ENCODE results near the gene IQSEC1.

Gene IQSEC1

DNA sequence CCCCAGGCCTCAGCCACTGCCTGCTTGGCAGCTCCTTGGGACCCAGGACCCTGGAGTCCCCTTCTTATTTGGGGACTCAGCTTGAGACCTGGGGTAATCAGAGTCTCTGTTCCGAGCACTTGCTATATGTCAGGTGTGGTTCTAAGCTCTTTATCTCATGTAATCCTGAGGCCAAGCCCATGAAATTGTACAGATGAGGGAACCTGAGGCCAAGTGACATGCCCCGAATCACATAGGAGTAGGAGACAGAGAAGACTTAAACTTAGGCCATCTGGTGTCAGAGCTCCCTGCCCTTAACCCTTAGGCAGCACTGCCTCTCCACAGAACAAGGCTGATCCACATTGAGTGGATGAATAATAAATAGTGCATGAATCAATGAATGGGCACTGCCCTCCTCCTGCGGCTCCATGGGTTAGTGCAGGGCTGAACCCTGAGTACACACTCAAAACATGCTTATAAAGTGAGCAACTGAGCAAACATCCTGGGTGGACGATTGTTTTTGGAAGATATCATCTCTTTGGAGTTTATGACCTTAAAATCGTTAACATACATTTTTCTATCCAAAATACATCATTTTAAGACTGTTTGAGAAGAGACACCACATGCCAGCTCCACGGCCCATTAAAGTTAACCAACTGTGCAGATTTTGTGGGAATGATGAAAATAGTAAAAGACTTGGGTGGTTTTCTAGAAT is 33.2 kb upstream of the IQSEC1 start:
- POLR2A ChIA-PET, result no interaction called here
- CTCF ChIA-PET, result interaction anchor here (0.7 to 2.6 kb wide), 2 partner anchors 12 to 14 kb away, joined by 3 to 11 read pairs; no protein-coding TSS in a partner anchor

GRCh38 chr3:13105896-13106250 is 32.6 kb upstream of the IQSEC1 start:
- no peaks in the 10 kb centered on the region for H3K9me3 ChIP-seq (ENCODE audit: control extremely low read depth in 1 of 5, control insufficient read depth in 4 of 5, insufficient read depth in 2 of 5, low read depth in 1 of 5, low read length in 4 of 5)
- ChIA-PET CTCF (interaction anchor here (2.6 kb wide), 1 partner anchor 13 kb away, joined by 11 read pairs; no protein-coding TSS in a partner anchor), POLR2A (no interaction called here)
- no peaks in the 10 kb centered on the region for H3K36me3 ChIP-seq (ENCODE audit: control insufficient read depth in 4 of 4, insufficient read depth in 4 of 4, low read length in 3 of 4)
- H3K4me1 ChIP-seq (ENCODE audit: control extremely low read depth in 1 of 4, control insufficient read depth in 4 of 4, insufficient read depth in 4 of 4, low read length in 3 of 4), result peaks cover 0 to 8% (median 6%) of the 10 kb centered on the region in 4 experiments
- no peak overlapping the region for H3K27ac ChIP-seq (ENCODE audit: insufficient read depth in 1 of 2, low read depth in 1 of 2, low read length in 2 of 2, poor library complexity in 1 of 2, severe bottlenecking in 2 of 2)
- 100% methylated on average over 5 of the region's 5 CpGs for WGBS (ENCODE audit: insufficient coverage)
- DNase-seq, result no peak
- H3K27me3 ChIP-seq (replicated peaks in 2 of 5; ENCODE audit: control insufficient read depth in 4 of 5, insufficient read depth in 5 of 5, low read length in 4 of 5), result no peaks in the 10 kb centered on the region
- no peak overlapping the region for H3K4me3 ChIP-seq (ENCODE audit: control insufficient read depth in 1 of 7, extremely low read depth in 1 of 7, insufficient read depth in 4 of 7, low read depth in 2 of 7, low read length in 6 of 7)

More for the DNA sequence above, 33.2 kb upstream of the IQSEC1 start:
- 95% methylated on average over 4 of the region's 6 CpGs for WGBS (ENCODE audit: insufficient coverage)
- Histone ChIP-seq H3K4me3 (ENCODE audit: control insufficient read depth in 1 of 7, extremely low read depth in 1 of 7, insufficient read depth in 4 of 7, low read depth in 2 of 7, low read length in 6 of 7) (no peak overlapping the region), H3K36me3 (ENCODE audit: control insufficient read depth in 4 of 4, insufficient read depth in 4 of 4, low read length in 3 of 4) (no peaks in the 10 kb centered on the region), H3K4me1 (ENCODE audit: control extremely low read depth in 1 of 4, control insufficient read depth in 4 of 4, insufficient read depth in 4 of 4, low read length in 3 of 4) (peaks cover 0 to 14% (median 11%) of the 10 kb centered on the region in 4 experiments), H3K27ac (ENCODE audit: insufficient read depth in 1 of 2, low read depth in 1 of 2, low read length in 2 of 2, poor library complexity in 1 of 2, severe bottlenecking in 2 of 2) (no peak overlapping the region), H3K9me3 (ENCODE audit: control extremely low read depth in 1 of 5, control insufficient read depth in 4 of 5, insufficient read depth in 2 of 5, low read depth in 1 of 5, low read length in 4 of 5) (no peaks in the 10 kb centered on the region), H3K27me3 (replicated peaks in 2 of 5; ENCODE audit: control insufficient read depth in 4 of 5, insufficient read depth in 5 of 5, low read length in 4 of 5) (peaks cover 0 to 2% (median 0%) of the 10 kb centered on the region in 5 experiments)
- no peak for DNase-seq

DNA sequence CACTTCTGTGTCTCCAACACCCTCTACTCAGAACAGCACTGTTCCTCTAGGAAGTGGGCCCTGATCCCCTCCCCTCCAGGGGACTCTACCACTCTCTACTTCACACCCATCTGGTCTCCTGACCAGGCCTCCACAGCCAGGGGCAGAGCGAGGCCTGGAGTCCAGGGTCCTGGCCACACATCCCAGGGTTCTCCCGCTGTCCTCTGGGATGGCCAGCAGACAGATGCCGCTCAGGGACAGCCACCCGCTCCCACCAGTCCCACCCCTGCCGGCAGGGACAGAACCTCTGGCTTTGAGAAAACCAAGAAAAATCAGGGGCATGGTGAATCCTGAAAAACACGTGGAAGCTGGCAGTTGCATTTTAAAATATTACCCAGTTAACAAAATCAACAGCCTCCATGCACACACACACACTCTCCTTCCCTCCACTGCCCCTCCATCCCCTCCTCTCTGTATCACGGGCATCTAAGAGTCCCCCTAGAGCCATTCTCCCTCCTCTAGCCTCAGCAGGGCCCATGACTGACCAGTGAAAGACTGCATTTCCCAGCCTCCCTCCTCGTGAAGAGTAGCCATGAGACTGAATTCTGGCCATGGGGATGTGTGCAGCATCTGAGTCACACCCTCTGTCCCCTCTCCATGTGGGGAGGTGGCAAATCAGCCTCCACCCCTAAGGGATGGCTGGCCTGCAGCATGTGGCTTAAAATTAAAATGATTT is 32.1 kb upstream of the IQSEC1 start:
- 98% methylated on average over 7 of the region's 8 CpGs for WGBS (ENCODE audit: insufficient coverage)
- Histone ChIP-seq H3K27me3 (replicated peaks in 2 of 5; ENCODE audit: control insufficient read depth in 4 of 5, insufficient read depth in 5 of 5, low read length in 4 of 5) (no peaks in the 10 kb centered on the region), H3K4me1 (ENCODE audit: control extremely low read depth in 1 of 4, control insufficient read depth in 4 of 4, insufficient read depth in 4 of 4, low read length in 3 of 4) (peaks cover 0 to 3% (median under 1%) of the 10 kb centered on the region in 4 experiments), H3K9me3 (ENCODE audit: control extremely low read depth in 1 of 5, control insufficient read depth in 4 of 5, insufficient read depth in 2 of 5, low read depth in 1 of 5, low read length in 4 of 5) (no peaks in the 10 kb centered on the region), H3K27ac (ENCODE audit: insufficient read depth in 1 of 2, low read depth in 1 of 2, low read length in 2 of 2, poor library complexity in 1 of 2, severe bottlenecking in 2 of 2) (no peak overlapping the region), H3K4me3 (ENCODE audit: control insufficient read depth in 1 of 7, extremely low read depth in 1 of 7, insufficient read depth in 4 of 7, low read depth in 2 of 7, low read length in 6 of 7) (no peak overlapping the region), H3K36me3 (ENCODE audit: control insufficient read depth in 4 of 4, insufficient read depth in 4 of 4, low read length in 3 of 4) (no peaks in the 10 kb centered on the region)
- POLR2A ChIA-PET, result no interaction called here
- DNase-seq, result no peak
- CTCF ChIA-PET, result interaction anchor here (1.5 to 2.6 kb wide), 2 partner anchors 13 to 348 kb away, joined by 3 to 11 read pairs; no protein-coding TSS in a partner anchor

DNA sequence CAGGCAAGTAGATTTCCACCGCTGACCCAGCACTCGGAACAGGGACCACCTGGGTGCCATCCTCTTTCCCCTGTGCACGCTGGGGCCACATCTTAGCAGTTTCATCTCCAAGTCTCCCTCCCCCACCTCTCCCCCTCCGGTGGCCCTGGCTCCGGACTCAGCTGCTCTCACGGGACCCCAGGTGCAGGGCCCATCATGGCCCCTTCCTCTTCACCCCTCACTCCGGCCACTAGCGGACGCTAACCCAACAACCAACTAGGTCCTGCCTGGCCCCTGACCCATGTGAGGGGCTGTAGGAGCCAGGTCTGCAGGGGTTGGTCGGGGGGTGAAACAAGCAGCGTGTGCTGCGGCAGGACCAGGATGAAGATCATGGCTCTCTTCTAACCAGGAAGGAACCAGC is 31.3 kb upstream of the IQSEC1 start:
- Histone ChIP-seq H3K36me3 (ENCODE audit: control insufficient read depth in 4 of 4, insufficient read depth in 4 of 4, low read length in 3 of 4) (no peaks in the 10 kb centered on the region), H3K9me3 (ENCODE audit: control extremely low read depth in 1 of 5, control insufficient read depth in 4 of 5, insufficient read depth in 2 of 5, low read depth in 1 of 5, low read length in 4 of 5) (no peaks in the 10 kb centered on the region), H3K27ac (ENCODE audit: insufficient read depth in 1 of 2, low read depth in 1 of 2, low read length in 2 of 2, poor library complexity in 1 of 2, severe bottlenecking in 2 of 2) (no peak overlapping the region), H3K4me1 (ENCODE audit: control extremely low read depth in 1 of 4, control insufficient read depth in 4 of 4, insufficient read depth in 4 of 4, low read length in 3 of 4) (no peaks in the 10 kb centered on the region), H3K27me3 (replicated peaks in 2 of 5; ENCODE audit: control insufficient read depth in 4 of 5, insufficient read depth in 5 of 5, low read length in 4 of 5) (no peaks in the 10 kb centered on the region), H3K4me3 (ENCODE audit: control insufficient read depth in 1 of 7, extremely low read depth in 1 of 7, insufficient read depth in 4 of 7, low read depth in 2 of 7, low read length in 6 of 7) (no peak overlapping the region)
- no peak for DNase-seq
- CTCF ChIA-PET, result interaction anchor here (1.5 kb wide), 1 partner anchor 348 kb away, joined by 3 read pairs; no protein-coding TSS in a partner anchor
- WGBS (ENCODE audit: insufficient coverage), result 95% methylated on average over 8 of the region's 12 CpGs
- POLR2A ChIA-PET, result no interaction called here

GRCh38 chr3:13103416-13104058 is 30.3 kb upstream of the IQSEC1 start:
- no peaks in the 10 kb centered on the region for H3K36me3 ChIP-seq (ENCODE audit: control insufficient read depth in 4 of 4, insufficient read depth in 4 of 4, low read length in 3 of 4)
- no peak overlapping the region for H3K27ac ChIP-seq (ENCODE audit: insufficient read depth in 1 of 2, low read depth in 1 of 2, low read length in 2 of 2, poor library complexity in 1 of 2, severe bottlenecking in 2 of 2)
- H3K4me3 ChIP-seq (ENCODE audit: control insufficient read depth in 1 of 7, extremely low read depth in 1 of 7, insufficient read depth in 4 of 7, low read depth in 2 of 7, low read length in 6 of 7), result no peak overlapping the region
- ChIA-PET CTCF (interaction anchor here (1.5 kb wide), 1 partner anchor 349 kb away, joined by 3 read pairs; no protein-coding TSS in a partner anchor), POLR2A (no interaction called here)
- no peaks in the 10 kb centered on the region for H3K27me3 ChIP-seq (replicated peaks in 2 of 5; ENCODE audit: control insufficient read depth in 4 of 5, insufficient read depth in 5 of 5, low read length in 4 of 5)
- peaks cover 0 to under 1% (median 0%) of the 10 kb centered on the region in 4 experiments for H3K4me1 ChIP-seq (ENCODE audit: control extremely low read depth in 1 of 4, control insufficient read depth in 4 of 4, insufficient read depth in 4 of 4, low read length in 3 of 4)
- WGBS (ENCODE audit: insufficient coverage), result 94% methylated on average over 13 of the region's 13 CpGs
- DNase-seq, result no peak
- H3K9me3 ChIP-seq (ENCODE audit: control extremely low read depth in 1 of 5, control insufficient read depth in 4 of 5, insufficient read depth in 2 of 5, low read depth in 1 of 5, low read length in 4 of 5), result no peaks in the 10 kb centered on the region

- 94% methylated on average over 16 of the region's 21 CpGs for WGBS (ENCODE audit: insufficient coverage)
Observed at GRCh38 chr3:13102386-13103345, 29.4 kb upstream of the IQSEC1 start.

More at GRCh38 chr3:13102386-13103345, 29.4 kb upstream of the IQSEC1 start:
- Histone ChIP-seq H3K4me3 (ENCODE audit: control insufficient read depth in 1 of 7, extremely low read depth in 1 of 7, insufficient read depth in 4 of 7, low read depth in 2 of 7, low read length in 6 of 7) (no peak overlapping the region), H3K27me3 (replicated peaks in 2 of 5; ENCODE audit: control insufficient read depth in 4 of 5, insufficient read depth in 5 of 5, low read length in 4 of 5) (no peaks in the 10 kb centered on the region), H3K9me3 (ENCODE audit: control extremely low read depth in 1 of 5, control insufficient read depth in 4 of 5, insufficient read depth in 2 of 5, low read depth in 1 of 5, low read length in 4 of 5) (no peaks in the 10 kb centered on the region), H3K27ac (ENCODE audit: insufficient read depth in 1 of 2, low read depth in 1 of 2, low read length in 2 of 2, poor library complexity in 1 of 2, severe bottlenecking in 2 of 2) (no peak overlapping the region), H3K36me3 (ENCODE audit: control insufficient read depth in 4 of 4, insufficient read depth in 4 of 4, low read length in 3 of 4) (no peaks in the 10 kb centered on the region), H3K4me1 (ENCODE audit: control extremely low read depth in 1 of 4, control insufficient read depth in 4 of 4, insufficient read depth in 4 of 4, low read length in 3 of 4) (peaks cover 0 to 4% (median 0%) of the 10 kb centered on the region in 4 experiments)
- ChIA-PET CTCF (interaction anchor here (1.0 to 2.6 kb wide), 2 partner anchors 8 to 350 kb away, joined by 3 to 6 read pairs; no protein-coding TSS in a partner anchor), POLR2A (no interaction called here)
- DNase-seq, result no peak
